IPS DF 19.7 (cell line): Measurements from ENCODE around the gene SDHAF2.
"Not testable (repeated sequence)": the region's sequence is repeated elsewhere in the genome, so short reads cannot be mapped to it uniquely, and the experiment has no call there.

Experiments used
- DNase-seq: peaks from one replicate; pipeline ENCODE4 v3.0.0-alpha.2; 2013; ENCODE audit warnings: low read depth, low spot score

Gene SDHAF2

DNA sequence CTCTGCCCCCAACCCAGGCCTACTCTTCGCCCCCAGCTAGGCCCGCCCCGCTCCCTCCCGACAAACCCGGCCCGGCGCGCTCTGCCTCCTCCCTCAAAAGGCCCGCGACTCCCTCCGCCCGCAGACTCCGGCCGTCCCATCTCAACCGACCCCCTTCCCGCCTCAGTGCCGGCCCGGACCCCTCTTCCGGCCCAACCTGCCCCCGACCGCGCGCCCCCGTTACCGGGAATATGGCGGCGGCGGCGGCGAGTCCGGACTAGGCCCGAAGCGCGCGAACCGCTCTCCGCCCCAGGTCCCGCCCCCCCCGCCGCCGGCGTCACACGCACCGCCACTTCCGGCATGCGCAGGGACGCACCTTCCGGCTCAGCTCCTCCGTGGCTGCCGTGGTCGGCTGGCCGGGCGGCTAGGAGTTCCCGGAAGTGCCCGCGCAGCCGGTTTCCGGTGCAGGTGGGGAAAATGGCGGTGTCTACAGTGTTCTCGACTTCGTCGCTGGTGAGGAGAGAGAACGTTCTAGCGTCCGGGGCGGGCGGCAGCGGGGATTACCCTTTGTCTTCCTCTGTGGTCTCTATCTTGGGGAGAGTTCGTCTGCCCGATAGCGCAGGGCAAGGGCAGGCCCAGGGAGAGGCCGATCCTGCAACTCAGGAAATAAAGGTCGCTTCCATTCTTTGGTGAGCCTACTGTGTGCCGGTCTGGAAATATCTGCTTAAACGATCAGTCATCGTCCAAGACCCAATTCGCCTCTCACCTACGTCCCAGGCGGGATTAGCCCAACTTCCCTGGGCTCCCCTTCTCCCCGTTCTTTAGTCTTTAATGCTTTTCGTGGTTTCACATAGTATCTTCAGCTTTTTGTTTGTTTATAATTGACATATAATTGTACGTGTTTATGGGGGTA lies at the start of gene SDHAF2, which contains the start of gene CPSF7:
Gene SDHAF2 (plus strand): TSS at position 434 of the 892 bp plus-strand sequence. CDS start 23 bp downstream, at position 457.
Gene CPSF7 (minus strand): TSS at position 285 of the 892 bp plus-strand sequence. CDS start 740 bp downstream, outside the sequence.
- peak; percentile 73 for DNase-seq

DNA sequence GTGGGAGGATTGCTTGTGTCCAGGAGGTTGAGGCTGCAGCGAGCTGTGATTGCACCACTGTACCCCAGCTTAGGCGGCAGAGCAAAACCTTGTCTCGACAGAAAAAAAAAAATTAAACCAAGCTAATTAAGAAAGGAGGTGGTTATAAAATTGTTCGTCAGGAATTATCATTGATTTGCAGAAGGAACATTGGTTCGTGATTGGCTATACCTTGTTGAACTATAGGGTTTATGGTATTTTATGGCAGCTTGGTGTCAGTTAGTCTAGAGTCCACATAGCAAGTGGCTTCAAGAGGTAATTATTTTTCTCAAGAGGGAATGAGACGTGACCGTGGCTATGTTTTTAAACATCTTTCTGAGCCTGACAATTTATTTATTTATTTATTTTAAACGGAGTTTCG lies 49.0 kb upstream of the SDHAF2 start:
- no peak for DNase-seq

DNA sequence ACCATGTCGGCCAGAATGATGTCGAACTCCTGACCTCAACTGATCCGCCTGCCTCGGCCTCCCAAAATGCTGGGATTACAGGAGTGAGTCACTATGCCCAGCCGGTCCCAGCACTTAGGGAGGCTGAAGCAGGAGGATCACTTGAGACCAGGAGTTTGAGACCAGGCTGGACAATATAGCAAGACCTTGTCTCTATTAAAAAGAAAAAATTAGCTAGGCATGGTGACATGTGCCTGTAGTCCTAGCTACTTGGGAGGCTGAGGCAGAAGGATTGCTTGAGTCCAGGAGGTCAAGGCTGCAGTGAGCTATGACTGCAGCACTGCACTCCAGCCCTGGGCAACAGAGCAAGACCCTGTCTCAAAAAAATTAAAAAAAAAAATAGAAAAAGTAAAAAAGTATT lies 46.1 kb upstream of the SDHAF2 start:
- not testable (repeated sequence) for DNase-seq

DNA sequence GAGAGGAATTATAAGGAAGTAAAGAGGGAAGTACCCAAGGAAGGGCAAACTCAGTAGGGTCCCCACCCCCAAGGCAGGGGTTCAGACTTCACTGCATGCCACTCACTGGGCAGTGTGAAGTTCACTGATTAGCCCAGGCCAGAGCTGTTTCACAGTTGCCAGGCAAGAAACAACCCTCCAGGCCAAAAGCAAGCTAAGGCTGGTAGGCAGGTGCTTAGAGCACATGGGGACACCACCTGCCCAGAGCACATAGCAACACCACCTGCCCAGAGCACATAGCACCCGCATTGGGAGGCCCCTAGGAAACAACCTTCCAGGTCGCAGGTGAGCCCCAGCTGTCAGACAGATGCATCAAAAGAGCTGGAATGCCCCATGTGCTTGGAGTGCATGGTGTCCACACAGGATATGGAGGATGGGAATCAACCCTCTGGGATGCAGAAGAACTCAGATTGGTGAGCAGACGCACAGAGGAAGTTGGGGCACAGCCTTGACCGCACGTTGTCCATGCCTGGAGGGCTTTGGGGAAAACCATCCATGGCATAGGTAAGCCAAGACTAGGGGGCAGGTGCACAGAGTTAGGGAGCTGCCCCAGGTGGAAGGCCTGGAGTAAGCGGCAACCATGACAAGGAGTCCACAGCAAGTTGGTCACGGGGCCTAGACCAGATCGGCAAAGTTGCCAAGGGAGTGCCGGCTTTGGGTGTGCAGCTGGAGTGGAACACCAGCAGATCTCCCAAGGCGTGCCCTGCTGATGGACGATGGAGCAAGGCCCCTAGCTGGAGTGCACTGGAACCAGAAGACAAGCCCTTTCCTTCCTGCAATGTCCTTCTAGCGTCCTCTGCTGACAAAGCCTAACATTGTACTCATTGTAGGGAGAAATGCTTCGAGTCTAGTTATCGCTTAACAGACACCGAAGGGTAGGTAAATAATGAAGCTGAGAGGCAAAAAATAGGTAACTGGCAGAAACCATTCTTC lies 45.4 kb upstream of the SDHAF2 start:
- no peak for DNase-seq

DNA sequence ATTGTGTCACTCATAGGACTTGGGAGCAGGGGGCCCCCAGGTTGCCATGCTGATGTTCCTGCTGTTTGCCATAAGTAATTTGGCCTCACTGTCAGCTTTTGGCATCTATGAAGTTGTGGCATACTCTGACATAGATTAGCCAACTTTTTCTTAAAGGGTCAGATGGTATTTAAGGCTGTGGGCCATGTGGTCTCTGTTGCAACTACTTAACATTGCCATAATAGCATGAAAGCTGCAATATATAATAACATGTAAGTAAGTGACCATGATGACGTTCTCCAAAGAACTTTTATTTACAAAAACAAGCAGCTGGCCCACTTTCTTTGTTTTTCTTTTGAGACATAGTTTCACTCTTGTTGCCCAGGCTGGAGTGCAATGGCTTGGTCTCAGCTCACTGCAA lies 39.8 kb upstream of the SDHAF2 start:
- DNase-seq: no peak

DNA sequence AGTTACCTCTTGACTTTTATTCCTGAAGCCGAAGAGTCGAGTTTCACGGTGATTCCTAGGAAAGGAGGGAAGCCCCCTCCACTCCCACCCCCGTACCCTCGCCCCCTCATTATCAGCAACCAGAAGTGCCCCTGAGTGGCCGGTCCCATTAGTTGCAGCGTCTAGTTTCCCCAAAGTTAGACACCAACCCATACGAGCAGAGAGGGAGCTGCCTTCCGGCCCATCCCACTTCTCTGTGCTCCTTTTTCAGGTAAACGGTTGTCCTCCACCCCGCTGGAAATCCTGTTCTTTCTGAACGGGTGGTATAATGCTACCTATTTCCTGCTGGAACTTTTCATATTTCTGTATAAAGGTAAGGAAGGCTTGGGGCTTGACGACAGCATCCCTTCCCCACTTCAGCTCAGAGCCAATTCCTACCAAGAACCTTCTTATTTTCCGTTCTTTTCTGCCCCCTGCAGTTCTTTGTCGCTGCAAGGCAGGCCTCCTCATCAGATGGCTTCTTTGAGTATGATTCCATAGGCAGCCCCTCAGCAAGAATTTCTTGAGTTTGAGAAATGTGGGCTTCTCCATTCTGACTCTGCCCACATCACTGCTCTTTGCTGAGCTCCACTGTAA lies 36.8 kb upstream of the SDHAF2 start:
- DNase-seq: no peak

DNA sequence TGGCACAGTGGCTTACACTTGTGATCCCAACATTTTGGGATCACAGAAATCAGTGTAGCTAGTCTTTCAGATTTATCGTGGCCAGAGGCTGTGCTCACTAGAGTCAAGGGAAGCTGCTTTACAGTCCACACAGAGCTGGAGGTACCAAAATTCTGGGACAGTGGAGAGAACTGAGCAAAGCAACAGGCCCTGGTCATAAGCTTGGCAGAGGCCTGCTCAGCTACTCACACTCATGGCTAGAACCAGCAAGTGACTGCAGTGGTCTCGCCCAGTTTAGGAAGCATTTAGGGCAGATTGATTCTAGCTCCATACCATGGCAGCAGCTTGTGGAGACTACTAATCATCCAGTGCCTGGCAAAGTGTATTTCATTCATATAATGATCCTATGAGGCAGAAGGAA lies 28.8 kb upstream of the SDHAF2 start:
- no peak for DNase-seq

DNA sequence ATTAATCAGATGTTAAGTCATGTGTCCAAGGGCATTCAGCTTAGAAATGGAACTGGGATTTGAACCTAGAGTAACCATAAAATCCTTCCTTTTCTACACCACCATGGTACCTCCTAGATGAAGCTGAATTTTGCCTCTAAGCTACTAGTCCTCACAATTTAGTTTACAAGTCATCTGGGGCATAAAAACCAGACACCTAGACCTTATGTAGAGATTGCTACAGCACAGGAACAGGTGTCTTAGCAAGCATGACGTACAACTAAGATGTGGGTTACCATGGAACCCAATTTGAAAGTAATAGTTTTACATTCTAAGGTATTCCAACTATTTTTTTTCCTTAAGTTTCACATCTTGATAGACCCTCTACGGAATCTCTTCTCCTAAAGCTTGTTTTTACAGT lies 28.4 kb upstream of the SDHAF2 start:
- DNase-seq: no peak

DNA sequence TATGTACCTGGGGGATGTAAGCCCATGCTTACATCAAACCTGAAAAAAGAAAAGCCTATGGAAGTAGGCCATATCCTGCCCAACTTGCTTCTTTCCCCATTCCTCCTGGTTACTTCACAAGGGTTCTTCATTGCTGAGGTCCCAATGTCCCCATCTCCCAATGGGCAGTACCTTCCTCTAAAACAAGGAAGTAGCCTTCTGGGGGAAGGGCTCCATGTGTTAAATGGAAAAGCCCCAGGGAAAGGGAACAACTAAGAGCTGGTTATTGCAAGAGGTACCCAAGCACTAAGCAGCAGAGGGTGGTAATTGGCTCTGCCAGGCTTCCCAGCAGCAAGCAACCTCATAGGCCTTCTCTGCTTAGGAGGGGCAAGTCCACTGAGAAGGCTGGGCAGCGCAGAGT lies 26.3 kb upstream of the SDHAF2 start:
- no peak for DNase-seq

DNA sequence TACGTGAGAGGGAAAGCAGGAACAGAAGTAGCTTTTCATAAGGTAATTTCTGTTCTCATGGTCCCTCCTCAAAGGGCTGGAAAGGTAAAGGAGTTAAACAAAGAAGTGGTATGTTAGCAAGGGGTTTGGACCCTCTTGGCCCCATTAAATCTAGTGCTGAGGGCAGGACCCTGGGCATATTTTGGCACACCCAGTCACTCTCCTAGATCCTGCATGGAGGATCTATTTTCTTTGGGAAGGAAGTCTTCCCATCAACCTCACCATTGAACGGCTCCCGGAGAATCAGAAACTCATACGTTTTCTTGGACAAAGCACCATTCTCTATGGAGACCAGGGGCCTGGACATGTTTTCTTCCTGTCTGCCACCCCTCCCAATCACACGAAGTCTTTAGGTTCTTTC lies 25.8 kb upstream of the SDHAF2 start:
- no peak for DNase-seq

DNA sequence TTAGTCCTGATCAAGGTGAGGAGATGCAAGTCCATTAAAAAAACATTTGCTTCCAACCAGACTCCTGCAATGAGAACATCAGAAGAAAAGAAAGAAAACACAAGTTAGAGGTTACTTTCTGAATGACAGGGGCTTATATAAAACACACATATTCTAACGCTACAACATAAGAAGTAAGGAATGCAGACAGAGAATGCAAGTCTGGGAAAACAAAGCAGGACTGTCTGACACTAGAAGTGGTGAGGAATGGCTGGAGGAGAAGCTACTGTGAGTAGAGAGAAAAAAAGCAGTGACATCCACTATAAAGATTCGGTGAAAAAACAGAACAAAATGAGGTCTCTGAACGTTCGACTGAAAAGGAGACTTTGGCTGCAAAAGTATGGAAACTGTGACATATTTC lies 25.3 kb upstream of the SDHAF2 start:
- no peak for DNase-seq

DNA sequence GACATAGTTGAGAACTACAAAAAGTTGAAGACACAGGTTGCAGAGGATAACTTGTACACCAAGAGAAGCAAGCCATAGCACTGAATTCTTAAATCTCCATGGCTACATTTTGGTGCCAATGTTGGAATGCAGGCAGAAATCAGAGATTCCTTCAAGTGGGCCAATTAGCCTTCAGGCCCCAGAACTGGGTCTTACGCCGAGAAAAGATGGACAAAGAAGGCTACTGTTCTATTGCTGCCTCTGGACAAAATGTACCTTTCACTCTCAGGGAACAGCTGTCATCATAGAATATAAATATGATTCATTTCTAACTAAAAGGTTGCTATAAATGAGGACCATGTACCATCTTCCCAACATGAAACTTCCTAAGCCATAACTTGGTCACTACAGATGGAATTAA lies 23.9 kb upstream of the SDHAF2 start:
- no peak for DNase-seq

DNA sequence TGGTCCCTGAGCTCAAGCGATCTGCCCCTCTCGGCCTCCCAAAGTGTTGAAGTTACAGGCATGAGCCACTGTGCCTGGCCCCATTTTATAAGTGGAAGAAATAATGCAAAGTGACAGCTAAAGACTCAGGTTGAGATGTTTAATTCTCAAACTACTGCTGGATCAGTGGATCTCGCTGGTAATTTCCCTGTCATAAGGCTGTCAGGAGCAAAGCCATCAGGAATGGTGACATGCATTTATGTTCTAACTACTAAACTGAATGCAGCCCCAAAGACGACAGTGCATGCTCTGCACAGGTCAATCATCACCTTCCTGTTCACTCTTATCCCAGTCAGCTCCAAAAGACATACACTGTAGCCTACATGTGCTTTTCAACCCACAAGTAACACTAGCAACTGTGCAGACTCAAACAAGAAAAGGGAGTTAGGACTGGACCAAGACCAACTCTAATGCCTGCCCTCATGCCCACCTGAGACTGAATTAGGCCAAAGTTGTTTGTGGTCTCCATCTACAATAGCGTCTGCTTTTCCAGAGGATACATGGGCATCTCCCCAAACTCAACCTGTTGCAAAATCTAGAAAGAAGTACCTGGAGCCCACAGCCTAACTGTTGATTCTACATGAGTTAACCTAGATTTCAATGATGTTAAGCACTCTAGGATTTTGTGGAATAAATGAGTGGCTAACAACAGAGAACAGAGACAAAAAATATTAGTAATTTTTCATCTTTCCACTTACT lies 22.8 kb upstream of the SDHAF2 start:
- DNase-seq: no peak

DNA sequence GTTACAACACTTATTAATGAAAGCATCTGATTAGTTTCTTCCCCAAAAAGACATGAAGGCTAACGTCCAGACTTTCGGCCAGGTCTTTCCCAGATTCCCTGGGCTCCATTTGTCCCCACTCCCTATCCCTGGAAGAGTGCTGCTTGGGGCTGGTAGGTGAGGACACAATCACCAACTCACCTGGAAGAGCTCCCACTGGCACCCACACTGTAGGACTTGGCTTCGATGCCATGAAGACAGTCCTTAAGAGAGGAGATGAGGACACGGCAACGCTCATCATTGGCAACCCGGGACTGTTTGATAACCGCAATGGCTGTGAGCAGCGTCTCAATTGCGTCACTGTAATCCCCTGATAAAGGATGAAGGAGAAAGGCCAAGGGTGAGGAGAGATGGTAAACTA lies 18.3 kb upstream of the SDHAF2 start:
- DNase-seq: no peak

DNA sequence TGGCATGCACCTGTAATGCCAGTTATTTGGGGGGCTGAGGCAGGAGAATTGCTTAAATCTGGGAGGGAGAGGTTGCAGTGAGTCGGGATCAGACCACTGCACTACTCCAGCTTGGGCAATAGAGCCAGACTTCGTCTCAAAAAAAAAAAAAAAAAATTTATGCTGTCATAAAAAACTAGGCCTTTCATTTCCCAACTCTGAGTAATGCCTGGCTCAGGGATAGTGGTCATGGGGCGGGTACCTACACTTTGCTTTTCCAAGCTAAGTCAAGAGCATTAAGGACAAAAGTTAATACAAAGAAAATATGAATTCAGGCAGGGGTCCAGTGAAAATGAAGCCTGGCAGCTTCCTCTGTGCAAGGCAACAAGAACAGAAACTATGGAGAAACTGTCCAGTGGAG lies 16.4 kb upstream of the SDHAF2 start:
- DNase-seq: no peak

DNA sequence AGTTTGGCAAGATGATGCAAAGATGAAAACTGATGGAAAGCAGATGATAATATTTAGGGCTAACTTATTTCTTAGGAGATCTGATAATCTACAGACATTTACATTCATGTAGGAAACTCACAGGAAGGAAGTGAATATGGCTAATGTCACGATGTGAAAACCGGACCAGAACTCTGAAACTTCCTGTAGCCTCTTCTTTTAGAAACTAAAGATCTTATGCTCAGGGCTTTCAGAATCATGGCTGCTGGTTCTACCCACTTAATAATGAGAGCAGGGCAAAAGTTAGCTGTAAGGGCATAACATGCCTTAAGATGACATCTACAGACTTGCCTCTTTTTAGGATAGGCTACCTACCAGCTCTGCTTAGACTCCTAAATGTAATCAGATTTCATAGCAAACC lies 15.4 kb upstream of the SDHAF2 start:
- DNase-seq: no peak

DNA sequence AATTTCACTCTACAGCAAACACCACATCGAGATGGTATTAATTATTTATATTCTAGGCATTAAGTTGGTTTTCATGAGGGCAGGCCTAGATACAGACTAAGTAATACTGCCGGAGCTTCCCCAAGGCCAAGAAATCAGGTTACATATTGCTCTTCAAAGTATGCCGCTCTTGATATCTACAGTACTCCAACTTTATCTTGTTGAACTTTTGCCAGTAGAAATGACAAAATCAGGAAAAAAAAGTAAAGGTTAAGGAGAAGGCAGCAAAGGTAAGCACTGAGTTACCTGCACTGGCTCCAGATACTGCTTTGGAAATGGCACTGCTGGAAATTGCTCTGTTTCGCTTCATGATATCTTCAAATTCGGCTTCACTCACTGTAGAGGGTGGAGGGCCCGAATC lies 14.5 kb upstream of the SDHAF2 start:
- DNase-seq: no peak

DNA sequence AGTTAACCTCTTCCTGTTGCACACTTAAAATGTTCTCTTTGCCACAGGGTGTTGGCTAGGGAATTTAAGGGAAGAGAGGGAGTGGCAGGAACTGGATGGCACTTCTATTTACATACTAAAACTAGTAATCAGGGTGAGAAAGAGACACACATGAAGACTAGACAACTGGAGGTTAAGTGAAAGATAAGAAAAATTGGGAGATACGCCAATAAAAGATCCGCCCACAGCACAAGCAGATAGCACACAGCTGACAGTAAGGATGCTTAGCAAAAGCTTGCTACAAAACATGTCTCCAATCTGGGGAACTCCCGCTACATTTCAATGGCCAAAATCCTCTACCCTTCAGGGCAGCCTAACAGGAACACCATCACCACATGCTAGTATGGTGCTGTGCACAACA lies 13.0 kb upstream of the SDHAF2 start:
- no peak for DNase-seq

DNA sequence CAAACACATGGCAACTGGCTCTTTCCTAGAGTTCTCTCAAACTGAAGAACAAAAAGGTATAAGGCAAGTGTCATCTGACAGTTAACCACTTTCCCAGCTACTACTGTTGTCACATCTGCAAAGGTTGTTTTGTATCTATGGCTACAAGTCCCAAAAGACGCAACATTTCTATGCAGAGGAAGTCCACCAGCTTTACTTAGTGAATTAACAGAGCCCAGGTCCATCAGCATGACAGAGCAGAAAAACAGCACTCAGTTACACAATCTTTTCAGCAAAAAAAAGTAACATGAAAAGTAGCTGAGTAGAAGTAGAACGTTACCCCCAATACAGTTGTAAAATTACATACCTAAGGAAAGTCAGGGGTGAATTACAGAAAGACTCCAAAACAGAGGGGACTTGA lies 12.3 kb upstream of the SDHAF2 start:
- DNase-seq: no peak

DNA sequence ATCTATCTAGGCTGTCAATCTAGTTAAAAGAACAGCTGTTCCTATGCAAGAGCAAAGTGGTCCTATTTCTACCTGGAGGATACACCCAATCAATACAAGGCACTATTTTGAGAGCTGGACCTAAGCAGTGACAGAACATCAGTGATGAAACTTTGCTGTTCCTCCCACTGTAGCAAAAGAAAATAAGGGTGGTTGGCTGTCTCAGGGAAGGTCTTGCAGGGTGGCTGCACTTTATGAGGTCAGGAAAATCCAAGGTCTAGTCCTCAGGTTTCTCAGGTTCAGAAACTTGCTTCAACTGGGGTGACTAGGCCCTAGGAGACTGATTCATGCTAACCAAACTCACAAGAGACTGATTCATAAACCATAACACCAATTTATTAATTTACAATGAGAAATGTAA lies 11.8 kb upstream of the SDHAF2 start:
- no peak for DNase-seq

DNA sequence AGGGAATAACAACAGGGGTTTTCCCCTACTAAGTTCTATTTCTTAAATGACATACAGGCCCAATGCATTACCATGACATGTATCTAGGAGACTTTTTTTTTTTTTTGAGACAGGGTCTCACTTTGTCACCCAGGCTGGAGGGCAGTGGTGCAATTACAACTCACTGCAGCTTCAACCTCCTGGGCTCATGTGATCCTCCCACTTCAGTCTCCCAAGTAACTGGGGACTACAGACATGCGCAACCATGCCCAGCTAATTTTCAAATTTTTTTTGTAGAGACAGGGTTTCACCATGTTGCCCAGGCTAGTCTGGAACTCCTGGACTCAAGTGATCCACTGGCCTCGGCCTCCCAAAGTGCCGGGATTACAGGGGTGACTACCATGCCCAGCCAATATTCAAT lies 7.7 kb upstream of the SDHAF2 start:
- DNase-seq: no peak
